HG02588 (cell line): ENCODE measurements around the gene MSGN1.
"Not testable (repeated sequence)": the region's sequence is repeated elsewhere in the genome, so short reads cannot be mapped to it uniquely, and the experiment has no call there.

Experiments used
- ATAC-seq: cut with Tn5 transposase; IDR thresholded peaks from one replicate; pipeline ENCODE4 v1.9.1; 2021; ENCODE audit warnings: mild to moderate bottlenecking, moderate library complexity; ENCODE audit not compliant: unreplicated experiment

MSGN1 gene

GRCh38 chr2:17805166-17805565, 11.1 kb upstream of the MSGN1 start:
- no peak for ATAC-seq

DNA sequence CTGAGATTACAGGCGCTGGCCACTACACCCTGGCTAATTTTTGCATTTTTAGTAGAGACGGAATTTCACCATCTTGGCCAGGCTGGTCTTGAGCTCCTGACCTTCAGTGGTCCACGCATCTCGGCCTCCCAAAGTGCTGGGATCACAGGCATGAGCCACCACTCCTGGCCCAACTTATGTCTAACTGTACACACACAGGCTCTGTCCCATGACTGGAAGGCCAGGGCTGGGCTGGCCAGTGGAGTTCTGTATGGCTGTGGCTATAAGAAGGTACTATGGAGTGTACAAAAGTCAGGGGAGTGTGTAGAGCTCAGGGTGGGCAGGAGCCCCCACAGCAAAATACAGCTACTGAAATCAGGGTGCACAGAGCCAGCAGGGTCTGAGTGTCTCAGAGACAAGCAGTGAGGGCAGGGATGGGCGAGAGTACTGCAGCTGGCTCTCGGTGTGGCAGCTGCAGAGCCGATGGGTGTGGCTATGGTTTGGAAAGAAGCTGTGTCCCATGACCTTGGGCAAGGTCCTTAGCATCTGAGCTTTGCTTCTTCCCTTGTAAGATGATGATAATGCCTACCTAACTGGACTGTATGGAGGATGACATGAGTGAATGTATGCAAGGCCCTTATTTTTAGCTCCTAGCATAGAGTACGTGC, 10.4 kb upstream of the MSGN1 start:
- no peak for ATAC-seq

DNA sequence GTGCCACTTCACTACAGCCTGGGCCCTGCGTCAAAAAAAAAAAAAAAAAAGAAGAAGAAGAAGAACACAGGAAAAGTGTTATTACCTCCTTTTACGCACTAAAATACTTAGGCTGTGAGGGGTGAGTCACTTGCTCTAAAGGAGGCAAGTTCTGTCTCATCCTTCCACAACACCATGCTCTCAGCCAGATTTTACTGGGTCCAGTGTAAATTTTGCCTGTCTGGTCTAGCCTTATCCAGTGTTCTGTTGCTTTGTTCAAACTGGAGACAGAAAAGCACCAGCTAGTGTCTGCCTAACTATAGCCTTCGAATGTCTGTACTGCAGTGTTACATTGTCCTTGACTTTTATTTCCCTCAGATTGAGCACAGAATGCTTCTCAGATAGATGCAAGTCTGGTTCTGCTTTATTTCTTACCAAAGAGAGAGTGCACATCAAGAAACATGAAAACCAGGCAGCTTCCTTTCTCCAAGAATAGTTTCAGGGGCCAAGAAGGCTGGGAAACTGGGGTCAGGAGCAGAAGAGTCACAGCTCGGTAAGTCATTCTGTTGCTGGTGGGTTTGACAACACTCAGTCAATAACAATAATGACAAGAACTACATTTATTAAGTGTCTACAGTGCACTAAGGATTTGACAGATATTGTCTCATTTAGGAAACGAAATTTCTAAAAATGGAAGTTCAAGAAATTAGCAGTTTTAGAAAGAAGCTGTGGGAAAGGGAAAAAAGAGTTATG, 3.1 kb upstream of the MSGN1 start:
- peak; percentile 35 for ATAC-seq

- ATAC-seq, result peak; percentile 92
Observed at GRCh38 chr2:17813742-17814473, 2.4 kb upstream of the MSGN1 start.

DNA sequence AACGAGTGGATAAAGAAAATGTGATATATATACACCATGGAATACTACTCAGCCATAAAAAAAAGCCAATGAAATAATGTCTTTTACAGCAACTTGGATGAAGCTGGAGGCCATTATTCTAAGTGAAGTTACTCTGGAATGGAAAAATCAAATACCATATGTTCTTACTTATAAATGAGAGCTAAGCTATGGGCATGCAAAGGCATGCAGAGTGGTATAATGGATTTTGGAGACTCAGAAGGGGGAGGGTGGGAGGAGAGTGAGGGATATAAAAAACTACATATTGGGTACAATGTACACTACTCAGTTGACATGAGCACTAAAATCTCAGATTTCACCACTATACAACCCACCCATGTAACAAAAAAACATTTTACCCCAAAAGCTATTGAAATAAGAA, 1.7 kb upstream of the MSGN1 start:
- no peak for ATAC-seq

- no peak for ATAC-seq
Observed at GRCh38 chr2:17815468-17816184, 634 bp upstream of the MSGN1 start.

GRCh38 chr2:17818235-17818815, 2.1 kb downstream of the MSGN1 start:
- ATAC-seq, result no peak

DNA sequence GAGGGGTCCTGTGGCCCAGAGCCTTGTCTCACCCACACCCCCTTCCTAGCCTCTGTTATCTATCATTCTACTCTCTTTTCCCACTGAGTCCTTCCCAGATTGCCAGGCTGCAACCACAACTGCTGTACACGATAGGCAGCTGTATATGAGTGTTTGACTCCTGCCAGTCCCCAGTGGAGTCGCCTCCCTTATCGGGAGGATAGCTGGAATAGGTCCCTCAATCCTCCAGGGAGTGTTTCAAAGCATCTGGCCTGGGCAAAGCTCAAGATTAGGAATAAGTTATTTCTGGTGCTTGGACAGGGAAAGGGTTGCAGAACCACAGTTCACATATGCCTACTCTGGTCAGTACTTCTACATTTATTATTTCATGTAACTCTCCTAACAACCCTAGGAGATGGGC, 4.8 kb downstream of the MSGN1 start:
- no peak for ATAC-seq

DNA sequence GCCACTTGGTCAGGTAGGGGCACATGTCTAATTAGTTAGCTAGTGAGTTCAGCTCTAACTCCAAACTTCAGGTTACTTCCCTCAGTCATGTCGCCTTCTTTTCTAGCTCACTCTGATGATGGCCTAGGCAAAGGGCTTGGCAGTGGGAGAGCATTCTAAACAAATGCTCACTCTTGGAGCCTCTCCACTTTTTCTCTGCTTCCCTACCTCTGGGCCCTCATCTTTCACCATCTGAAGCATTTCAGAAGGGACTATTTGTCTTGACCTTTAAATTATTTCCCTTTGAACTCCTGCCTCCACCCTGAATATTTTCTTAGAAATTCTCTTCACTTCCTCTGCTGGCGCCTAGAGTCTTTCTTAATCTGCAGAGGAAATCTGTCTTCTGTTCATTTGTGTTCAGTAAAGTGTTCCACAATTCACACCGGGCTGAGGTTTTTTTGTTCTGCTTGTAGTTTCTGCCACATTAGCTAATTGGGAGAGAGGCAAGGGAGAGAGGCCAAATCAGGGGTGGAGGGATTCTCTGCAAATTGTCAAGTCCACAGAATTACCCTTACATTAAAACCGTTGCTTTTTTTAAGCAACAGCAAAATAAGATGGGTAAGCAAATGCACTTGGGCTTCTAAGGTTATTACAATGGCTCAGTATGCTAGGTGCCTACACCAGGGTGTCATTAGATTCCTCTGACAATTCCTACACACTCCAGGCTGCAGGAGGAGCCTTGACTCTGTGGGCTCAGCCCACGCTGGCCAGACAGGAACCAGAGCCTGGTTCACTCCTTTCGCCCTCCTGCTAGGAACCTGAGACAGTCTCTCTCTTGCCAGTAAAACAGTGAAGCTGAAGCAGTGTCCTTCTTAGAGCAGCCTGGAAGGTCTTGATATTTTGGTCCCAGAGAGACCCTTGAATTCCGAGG, 5.5 kb downstream of the MSGN1 start:
- ATAC-seq, result no peak

DNA sequence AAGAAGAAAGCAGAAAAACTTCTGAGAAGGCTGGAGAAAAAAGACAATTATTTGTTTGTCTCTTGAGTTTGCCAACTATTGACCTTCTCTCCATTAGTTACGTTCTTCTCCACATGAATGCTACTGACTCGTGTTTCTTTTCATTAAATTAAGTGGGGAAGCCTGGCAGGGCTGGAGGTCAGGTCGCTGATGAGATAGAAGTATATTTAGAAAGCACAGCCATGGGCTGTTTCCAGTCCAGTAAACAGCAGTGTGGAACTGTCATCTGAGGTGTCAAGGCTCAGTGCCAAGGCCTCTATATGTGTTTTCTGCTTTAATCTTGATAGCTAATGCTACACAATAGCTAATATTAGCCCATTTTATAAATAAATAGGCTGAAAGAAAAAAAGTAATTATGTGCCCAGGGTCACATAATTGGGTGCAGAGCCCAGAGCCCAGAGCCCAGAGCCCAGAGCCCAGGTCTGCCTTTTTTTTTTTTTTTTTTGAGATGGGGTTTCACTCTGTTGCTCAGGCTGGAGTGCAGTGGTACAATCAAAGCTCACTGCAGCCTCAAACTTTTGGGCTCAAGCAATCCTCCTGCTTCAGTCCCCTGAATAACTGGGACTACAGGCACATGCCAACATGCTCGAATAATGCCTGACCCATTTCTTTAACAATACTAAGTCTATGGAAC, 6.3 kb downstream of the MSGN1 start:
- no peak for ATAC-seq

- not testable (repeated sequence) for ATAC-seq
Observed at GRCh38 chr2:17823646-17824045, 7.4 kb downstream of the MSGN1 start.

GRCh38 chr2:17827316-17827715, 11.1 kb downstream of the MSGN1 start:
- no peak for ATAC-seq

DNA sequence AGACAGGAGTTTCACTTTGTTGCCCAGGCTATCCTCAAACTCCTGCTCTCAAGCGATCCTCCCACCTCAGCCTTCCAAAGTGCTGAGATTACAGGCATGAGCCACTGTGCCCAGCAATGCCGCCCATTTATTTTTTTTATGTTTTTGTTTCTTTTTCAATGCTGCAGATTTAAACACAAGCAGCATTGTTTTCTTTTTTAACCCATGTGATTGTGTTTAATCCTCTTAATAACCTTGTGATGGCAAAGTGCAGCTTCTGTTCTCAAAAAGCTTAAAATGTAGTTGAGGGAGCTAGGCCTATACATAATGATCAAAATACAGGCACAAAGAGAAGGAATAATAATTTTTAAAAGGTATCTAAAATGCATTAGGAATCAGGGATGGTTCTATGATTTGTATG, 11.5 kb downstream of the MSGN1 start:
- no peak for ATAC-seq

GRCh38 chr2:17830053-17831034, 14.1 kb downstream of the MSGN1 start:
- peak; percentile 87 for ATAC-seq

GRCh38 chr2:17835516-17835915, 19.3 kb downstream of the MSGN1 start:
- no peak for ATAC-seq

DNA sequence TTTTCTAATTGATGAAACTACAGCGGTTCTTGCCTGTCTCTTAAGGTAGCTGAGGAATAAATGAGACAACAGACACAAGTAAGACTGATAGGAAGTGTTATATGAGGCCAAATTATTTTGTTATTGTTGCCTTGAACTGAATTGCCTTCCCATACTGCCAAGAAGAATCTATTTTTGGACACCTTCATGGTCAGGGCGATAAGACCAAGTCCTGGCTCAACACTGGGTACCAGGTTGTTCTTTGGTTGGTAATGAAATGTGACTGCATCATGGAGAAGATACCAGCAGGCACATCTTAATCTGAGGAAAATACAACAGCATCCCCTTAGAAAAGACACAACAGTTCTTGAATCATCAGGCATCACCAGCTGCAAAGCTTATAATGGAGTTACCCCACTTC, 23.7 kb downstream of the MSGN1 start:
- no peak for ATAC-seq

DNA sequence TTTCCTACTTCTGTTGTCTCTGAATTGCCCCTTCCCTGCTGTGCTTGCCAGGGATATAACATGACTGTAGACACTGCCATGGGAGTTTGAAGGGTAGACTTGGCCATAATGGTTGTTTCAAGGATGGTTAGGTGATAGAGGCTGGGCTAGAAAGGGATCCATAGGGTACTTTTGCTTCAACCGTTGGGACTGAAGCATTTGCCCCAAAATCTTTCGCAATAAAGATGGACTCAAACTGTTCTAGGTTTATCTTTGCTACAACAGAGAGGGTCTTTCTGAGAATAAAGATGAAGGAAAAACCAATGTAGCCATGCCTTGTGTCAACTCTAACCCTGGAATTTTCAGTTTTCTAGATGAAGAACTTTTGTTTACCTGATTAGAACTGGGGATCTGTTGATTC, 27.2 kb downstream of the MSGN1 start:
- no peak for ATAC-seq

GRCh38 chr2:17845806-17846205, 29.5 kb downstream of the MSGN1 start:
- ATAC-seq, result no peak
